HG02642 (cell line): Measurements from ENCODE around the gene WEE1.
"Not testable (repeated sequence)": the region's sequence is repeated elsewhere in the genome, so short reads cannot be mapped to it uniquely, and the experiment has no call there.

Experiments used
- ATAC-seq: cut with Tn5 transposase; IDR thresholded peaks from one replicate; pipeline ENCODE4 v1.9.1; 2021; ENCODE audit warnings: mild to moderate bottlenecking; ENCODE audit not compliant: unreplicated experiment, poor library complexity

Gene WEE1

DNA sequence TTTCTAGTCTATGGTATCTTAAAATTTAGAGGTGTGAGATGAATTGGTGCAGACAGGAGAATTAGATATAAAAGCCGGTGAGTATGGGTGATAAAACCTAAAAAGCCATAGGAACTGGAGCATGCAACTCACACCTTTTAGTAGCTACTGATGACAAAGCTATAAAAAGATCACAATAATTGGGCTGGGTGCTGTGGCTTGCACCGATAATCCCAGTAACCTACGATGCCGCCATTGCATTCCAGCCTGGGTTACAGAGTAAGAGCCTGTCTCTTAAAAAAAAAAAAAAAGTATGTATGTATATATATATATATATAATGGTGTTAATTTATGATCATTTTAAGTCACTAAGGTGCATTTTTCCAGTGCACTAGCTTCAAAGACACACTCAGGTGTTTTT lies 17.2 kb downstream of the WEE1 start:
- ATAC-seq = no peak

DNA sequence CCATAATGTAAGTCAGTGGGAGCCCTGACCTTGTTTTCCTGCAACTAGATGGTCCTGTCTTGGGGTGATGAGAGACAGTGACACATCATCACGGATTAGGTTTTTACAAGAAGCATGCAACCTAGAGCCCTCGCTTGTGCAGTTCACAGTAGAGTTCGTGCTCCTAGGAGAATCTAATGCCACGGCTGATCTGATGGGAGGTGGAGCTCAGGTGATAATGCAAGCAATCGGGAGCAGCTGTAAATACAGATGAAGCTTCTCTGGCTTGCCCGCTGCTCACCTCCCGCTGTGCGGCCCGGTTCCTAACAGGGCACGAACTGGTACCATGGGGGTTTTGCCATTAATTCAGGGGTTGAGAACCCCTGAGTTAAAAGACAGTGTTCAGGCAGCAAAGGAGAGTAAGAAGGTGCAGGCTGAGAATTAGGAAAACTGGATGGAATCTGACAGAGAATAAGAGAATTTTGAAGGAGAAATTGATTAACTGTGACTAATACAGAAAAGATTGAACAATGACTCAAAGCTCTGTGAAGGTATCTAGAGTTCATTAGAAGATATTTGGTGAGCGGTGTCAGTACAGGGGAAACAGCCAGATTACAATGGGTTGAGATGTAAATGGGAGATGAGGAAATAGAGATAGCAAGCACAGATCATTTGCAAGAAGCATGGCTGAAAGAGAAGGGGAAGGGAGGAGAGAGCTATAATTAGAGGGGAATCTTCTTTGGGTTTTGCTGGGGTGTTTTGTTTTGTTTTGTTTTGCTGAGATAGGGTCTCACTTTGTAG lies 21.0 kb downstream of the WEE1 start:
- ATAC-seq = no peak

DNA sequence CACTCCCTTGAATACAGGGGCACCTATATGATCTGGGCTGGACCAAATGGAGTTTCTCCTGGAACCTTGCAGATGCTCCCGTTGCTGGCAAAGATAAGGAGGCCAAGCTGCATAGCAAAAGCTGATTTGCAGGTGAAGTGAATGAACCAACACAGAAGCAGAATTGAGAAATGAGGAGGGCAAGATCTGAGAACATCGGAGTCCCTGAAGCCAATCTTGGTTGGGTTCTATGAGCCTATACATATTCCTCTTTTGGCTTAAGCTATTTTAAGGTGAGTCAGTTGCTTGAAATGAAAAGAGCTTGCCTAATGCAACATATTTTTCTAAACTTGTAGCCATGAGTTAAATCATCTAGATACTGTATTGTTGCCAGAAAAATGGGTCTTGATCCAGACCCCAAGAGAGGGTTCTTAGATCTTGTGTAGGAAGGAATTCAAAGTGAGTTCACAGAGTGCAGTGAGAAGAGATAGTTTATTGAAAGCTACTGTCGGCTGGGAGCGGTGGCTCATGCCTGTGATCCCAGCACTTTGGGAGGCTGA lies 23.5 kb downstream of the WEE1 start:
- no peak for ATAC-seq

DNA sequence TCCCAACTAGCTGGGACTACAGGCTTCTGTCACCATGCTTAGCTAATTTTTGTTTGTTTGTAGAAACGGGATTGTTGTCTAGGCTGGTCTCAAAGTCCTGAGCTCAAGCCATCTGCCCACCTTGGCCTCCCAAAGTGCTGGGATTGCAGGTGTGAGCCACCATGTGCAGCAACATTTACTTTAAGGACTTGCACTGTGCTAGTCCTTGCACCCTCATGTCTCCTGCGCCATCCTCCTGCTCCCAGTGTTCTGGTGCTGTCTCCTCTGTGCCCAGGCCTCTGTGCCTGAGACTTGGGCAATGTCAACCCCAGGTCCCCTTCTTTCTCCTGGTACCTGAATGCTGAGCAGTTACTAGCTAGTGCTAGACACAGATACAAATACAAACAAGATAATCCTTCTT lies 26.7 kb downstream of the WEE1 start:
- no peak for ATAC-seq

DNA sequence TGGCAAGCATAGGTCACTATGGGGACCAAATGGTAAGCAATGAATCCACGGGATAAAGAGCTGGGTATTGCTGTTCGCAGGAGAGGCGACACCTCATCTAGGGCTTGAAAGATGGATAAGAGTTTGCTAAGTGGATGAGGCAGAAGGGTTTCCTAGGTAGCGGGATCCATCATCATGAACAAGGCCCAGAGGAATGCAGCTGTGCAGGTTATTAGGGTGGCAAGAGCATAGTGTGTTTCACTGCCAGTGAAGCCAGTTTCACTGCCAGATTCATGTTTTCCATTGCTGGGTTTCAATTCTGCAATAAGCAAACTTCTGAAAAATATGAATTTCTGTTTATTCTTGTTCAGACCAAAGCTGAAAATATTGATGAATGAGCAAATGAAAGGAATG lies 27.2 kb downstream of the WEE1 start:
- peak; percentile 44 for ATAC-seq

DNA sequence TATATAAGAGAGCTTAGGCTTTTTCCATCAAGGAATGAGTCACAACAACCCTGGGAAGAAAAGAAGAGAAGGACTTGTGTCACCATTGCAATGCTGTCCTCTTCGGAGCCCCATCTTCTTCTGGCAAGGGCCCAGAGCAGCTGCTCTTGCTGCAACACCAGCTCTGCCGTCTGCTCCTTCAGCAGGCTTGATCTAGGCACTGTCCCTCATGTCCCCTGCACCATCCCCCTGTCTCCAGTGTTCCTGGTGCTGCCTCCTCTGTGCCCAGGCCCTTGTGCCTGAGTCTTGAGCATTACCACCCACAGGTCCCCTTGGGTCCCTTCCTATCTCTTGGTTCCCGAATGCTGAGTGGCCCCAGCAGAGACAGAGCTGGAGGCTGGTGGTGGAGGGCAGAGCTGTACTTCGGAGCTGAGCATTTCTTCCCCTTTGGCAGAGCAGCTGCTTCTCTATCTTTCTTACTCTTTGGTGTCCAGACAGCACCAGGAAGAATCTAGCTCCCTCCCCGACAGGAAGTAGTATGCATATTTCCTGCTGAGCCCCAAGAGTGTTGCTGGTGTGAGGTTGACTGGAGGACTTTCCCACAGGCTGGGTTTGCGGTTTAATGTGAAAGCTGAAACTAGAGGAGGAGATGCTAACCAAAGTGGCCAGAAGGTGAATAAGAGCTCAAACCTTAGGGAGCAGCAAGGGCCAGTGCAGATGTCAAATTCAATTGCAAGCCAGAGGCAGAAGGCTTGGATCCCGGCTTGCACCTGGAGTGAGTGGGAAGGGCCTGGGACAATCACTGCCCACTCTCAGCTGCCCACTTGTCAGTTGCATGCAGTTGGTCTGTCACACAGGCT lies 27.8 kb downstream of the WEE1 start:
- ATAC-seq = peak; percentile 83

DNA sequence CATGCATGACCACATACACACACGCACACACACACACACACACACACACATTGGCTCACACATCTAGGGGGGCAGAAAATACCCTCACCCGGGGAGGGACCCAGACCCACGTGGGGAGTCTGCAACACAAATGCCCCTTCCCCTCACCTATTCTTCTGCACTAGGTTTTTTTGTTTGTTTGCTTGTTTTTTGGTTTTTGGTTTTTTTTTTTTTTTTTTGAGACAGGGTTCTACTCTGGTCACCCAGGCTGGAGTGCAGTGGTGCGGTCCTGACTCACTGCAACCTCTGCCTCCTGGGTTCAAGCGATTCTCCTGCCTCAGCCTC lies 28.4 kb downstream of the WEE1 start:
- no peak for ATAC-seq

DNA sequence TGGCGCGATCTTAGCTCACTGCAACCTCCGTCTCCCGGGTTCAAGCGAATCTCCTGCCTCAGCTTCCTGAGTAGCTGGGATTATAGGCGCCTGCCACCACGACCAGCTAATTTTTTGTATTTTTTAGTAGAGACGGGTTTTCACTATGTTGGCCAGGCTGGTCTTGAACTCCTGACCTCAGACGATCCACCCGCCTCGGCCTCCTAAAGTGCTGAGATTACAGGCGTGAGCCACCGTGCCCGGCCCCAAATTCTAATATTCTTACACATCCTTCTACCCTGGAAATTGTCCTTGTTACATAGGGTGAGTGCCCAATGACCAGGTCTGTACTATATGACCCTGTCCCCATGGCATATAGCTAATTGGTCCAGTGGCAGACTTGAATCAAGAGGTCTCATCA lies 29.7 kb downstream of the WEE1 start:
- not testable (repeated sequence) for ATAC-seq

DNA sequence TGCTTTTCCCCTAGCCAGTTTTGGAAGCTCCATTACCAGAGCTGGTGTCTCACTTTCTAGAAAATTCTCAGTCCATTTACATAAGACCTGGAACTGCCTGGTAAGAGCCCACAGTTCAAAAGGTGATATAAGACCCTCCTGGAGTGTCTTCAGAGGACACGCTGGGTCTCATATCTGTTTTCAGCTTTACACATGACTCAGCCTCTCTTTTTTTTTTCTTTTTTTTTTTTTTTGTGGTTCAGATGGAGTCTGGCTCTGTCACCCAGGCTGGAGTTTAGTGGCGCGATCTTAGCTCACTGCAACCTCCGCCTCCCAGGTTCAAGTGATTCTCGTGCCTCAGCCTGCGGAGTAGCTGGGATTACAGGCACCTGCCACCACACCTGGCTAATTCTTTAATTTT lies 30.7 kb downstream of the WEE1 start:
- no peak for ATAC-seq

DNA sequence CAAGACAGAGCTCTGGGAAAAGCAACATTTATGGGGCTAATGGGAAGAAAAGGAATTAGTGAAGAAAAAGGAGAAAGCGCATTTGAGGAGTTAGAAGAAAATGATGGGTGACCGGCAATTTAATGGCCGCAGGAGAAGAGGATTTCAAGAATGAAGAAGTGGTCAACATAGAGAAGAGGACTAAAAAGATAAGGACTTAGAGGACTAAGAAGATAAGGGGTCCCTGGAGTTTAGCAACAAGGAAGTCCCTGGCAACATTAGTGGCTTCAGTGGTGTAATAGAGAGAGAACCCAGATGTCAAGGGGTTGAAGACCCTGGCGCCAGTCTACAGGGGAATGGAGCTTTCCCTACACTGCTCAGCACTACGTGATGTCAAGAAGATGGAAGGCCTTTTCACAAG lies 32.3 kb downstream of the WEE1 start:
- ATAC-seq = no peak

DNA sequence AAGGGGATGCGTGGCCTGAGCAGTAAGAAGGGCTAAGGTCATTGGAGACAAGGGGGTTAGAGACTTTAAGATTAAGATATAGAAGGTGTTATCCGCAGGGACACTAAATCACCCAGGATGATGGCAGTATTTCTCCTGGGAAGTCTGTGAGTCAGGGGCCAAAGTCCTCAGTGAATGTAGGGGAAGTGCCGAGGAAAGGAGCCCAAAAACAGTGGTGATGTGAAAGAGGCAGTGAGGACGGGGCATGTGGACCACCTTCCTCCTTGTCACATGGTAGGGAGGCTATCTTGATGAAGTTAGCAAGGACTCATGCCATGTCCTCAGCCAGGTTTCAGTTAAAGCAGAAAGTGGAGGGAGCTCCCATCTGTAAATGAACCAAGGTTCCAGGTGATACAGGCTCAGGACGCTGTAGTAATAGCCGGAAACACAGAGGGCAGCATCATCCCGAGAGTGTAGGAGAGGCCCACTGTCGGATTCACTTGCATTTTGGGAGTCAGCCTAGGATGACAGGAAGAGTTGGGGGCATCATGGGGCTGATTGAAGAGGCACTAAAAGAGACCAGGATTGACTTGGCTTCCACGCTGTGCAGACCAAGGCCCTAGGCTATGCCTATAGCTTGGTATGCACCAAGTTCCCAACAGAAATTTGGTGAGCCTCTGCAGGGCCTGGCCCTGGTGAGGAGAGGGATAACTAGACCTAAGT lies 33.5 kb downstream of the WEE1 start:
- no peak for ATAC-seq

DNA sequence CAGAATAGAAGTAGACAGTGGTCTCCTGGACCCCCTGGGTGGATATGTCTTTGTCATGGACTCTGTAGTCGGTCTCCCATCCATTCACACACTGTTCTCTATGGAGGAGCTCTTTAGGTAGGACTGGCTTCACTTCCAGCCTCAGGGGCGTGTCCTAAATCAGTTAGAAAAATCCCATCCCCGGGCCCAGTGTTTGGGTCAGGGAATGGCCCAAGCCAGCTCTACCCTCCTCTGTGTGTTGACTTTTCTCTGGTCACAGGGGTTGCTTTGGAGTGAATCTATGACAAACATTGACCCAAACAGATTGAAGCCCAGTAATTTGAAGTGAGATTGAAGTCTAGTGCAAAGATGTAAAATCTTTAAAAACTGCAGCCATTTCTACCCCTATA lies 34.0 kb downstream of the WEE1 start:
- no peak for ATAC-seq

DNA sequence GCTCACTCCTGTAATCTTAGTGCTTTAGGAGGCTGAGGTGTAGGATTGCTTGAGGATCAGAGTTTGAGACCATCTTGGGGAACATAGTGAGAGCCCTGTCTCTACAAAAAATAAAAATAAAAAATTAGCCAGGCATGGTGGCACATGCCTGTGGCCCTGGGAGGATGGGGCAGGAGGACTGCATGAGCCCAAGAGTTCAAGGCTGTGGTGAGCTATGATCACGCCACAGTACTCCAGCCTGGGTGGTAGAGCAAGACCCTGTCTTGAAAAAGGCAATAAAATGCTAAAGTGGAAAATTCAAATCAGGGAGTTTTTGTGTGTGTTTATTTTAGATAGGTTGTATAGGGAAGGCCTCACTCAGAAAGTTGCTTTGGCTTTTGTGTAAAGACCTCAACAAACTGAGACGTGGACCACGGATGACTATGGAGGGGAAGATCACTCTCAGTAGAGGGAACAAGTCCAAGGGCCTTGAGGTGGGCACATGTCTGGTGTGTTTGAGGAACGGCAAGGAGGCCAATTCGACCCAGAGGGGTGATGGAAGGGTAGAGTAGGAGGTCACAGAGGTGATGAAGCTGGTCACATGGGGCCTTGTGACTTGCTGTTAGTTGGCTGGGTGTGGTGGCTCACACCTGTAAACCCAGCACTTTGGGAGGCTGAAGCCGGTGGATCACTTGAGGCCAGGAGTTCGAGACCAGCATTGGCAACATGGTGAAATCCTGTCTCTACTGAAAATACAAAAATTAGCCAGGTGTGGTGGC lies 35.7 kb downstream of the WEE1 start:
- ATAC-seq = no peak

DNA sequence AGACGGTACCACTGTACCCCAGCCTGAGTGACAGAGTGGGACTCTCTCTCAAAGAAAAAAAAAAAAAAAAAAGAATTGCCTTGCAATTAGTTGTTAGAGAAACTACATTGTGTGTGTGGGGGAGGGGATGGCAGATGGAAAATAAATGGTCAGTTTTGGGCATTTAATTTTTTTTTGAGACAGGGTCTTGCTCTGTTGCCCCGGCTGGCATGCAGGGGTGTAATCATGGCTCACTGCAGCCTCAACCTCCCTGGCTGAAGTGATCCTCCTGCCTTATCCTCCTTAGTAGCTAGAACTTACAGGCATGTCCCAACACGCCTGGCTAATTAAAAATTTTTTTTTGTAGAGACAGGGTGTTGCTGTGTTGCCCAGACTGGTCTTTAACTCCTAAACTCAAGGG lies 36.4 kb downstream of the WEE1 start:
- ATAC-seq = no peak

DNA sequence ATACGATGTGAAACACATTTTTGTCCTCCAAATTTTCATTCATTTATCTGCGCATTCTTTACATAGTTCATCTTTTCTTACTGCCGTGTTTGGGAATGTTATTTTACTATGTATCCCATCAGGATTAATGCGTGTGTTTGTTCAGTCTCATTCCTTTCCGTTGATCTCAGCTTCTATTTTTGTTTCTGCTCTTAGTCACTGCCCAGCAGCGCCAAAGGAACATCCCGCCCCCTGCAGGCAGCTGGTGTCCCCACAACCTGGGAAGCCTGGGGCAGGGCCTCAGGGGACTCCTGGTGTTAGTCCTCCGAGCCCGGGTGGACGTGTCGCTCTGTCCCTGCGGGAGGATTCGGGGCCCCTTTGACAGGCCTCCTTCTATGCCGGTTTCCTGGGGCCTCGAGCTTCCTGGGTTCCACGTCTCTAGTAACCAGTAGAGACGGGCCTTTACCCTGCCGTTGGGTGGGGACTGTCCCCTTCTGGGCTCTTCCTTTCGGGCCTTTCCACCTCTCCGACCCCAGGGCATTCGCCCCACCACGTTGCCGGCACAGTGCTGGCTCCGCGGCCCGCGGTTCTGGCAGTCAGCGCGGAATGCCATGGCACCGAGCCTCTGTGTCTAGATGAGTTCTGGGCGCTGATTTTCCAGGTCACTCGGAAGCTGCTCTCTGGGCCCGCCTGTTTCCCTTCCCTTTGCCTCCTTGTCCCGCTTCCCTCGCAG lies 39.8 kb downstream of the WEE1 start:
- ATAC-seq = peak; percentile 48

DNA sequence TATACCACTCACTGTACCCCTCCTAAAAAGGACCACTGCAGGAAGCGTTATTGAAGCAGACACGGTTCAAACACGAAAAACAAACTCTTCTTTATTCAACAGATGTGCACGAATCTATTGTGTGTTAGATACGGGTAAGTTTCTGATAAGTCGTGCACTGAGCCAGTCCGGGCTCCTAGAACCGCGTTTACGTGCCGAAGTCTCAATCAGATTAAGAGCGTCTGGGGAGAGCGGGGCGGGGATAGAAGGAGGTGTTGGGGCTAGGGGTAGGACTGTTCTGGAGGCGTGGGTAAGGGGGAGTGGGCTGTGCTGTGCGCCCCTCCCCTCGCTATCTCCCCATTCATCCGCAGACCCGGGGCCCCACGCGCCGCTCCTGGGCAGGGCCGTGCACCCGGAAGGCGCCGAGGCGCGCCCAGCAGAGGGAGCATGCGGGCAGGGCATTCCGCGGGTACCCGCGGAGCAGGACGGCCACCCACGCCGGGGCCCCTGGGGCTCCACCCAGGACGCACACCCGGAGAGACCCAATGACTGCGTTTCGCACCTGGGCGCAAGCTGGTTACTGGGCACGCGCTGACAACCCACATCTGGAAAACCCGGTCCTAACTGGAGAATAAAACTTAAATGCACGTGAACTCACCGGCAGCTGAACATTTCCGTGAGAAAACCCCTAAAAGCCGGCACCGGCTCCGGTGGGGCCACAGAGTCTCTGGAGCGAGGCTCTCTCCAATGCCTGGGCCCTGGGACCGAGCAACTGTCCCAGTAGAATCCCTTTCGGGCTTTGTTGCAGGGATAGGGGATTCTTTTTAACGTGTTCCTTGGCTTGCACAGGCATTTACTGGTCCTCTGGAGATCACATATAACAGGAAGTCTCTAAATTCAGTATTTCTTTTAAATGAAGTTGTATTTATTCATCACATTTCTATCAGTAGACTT lies 40.6 kb downstream of the WEE1 start:
- peak; percentile 85 for ATAC-seq

DNA sequence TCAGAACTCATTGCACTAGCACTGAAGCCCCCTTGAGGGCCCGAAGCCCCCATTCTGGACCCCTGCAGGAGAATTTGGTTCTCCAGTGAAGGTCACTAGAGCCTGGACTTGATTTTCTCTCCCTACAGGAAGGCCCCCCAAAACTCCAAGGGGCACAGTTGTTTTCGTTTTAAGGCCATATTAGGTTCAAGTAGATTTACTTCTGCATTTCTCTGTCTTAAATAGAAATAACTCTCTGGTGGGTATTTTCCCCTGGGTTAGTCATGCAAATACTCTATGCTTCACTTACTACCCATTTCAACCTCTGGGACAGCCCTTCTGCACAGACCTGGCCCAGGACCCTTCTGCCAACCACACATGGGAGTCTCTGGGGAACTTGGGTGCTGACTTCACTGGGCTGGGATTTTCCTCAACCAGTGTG lies 41.6 kb downstream of the WEE1 start:
- ATAC-seq = peak; percentile 47

DNA sequence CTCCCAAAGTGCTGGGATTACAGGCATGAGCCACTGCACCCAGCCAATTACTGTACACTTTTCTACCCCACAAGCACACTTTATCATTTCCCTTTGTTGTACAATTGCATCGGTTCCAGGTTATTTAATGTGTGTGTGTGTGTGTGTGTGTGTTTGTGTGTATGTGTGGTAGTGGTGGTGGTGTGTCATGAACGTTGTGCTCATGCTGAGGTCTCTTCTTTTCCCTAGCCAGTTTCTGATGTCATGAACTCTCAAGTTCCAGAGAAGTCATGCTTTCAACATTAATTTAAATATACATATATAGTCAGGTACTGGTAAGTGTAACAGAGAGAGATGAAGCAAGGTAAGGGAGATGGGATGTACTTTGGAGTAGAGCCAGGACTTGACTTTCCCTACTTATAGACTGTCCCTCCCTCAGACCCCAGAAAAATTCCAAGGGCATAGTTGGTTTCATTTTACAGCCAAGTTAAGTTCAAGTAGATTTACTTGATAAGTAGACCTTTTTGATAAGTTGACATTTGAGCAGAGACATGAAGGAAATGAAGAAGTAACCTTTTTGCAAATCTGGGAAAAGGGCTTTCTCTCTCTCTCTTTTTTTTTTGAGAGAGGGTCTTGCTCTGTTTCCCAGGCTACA lies 42.7 kb downstream of the WEE1 start:
- ATAC-seq = no peak
